A549 (cell line): ENCODE results near the gene EXOC3. TPM values are rescaled to one million over a fixed set of nuclear protein-coding genes. Genes with fewer than 3 reads are reported as not detected.

Experiments
- ATAC-seq, 2 experiments: fragments of 200-7000 bp in 1 of 2; fragments of >200 bp in 1 of 2; cut with Nextera tagmentation in 1 of 2; cut with Tn5 transposase in 1 of 2; 3 replicates each; pipeline versions ENCODE4 v1.8.0 to v1.9.1; 2018 to 2020; ENCODE audit warnings: mild to moderate bottlenecking in 1 of 2, moderate library complexity in 1 of 2
- CTCF ChIA-PET: fragments of 300-600 bp; sonication (Branson Sonifier 250); formaldehyde crosslinking; extraction: SDS; loops from one replicate; lab custom pipeline; 2021; ENCODE audit warnings: antibody characterized with exemption, inconsistent platforms; lab: Yijun Ruan, JAX
- POLR2A ChIA-PET: fragments of 350-600 bp; formaldehyde crosslinking; extraction: SDS; loops from one replicate; lab custom pipeline; 2021; ENCODE audit warnings: antibody characterized with exemption, inconsistent platforms; lab: Yijun Ruan, JAX
- DNase-seq, 2 experiments: peaks; one replicate each; pipeline versions ENCODE4 v3.0.0 to v3.0.0-alpha.2; 2011 to 2016; ENCODE audit warnings: low read depth in 1 of 2, low spot score in 1 of 2
- FAIRE-seq: peaks from 2 replicates; lab custom pipeline; 2011; peaks lifted over from hg19 to GRCh38; lab: Jason Lieb, UNC
- H3K27ac ChIP-seq, 2 experiments: fragments of >200 bp; sonication (Bioruptor Twin); formaldehyde crosslinking; 3 replicates each; pipeline ENCODE4 v1.5.1; 2016 to 2017
- H3K4me1 ChIP-seq: fragments of >200 bp; sonication (Bioruptor Twin); formaldehyde crosslinking; 3 replicates; pipeline ENCODE4 v1.6.1; 2016
- H3K4me2 ChIP-seq: fragments of >200 bp; sonication (Bioruptor Twin); formaldehyde crosslinking; 3 replicates; pipeline ENCODE4 v1.6.1; 2016
- H3K4me3 ChIP-seq: fragments of >200 bp; sonication (Bioruptor Twin); formaldehyde crosslinking; 3 replicates; pipeline ENCODE4 v1.5.1; 2016
- H3K9me3 ChIP-seq: fragments of >200 bp; sonication (Bioruptor Twin); formaldehyde crosslinking; 3 replicates; pipeline ENCODE4 v1.6.1; 2016
- BCL3 ChIP-seq: fragments of >200 bp; sonication (Bioruptor Twin); formaldehyde crosslinking; IDR thresholded peaks from 3 replicates; pipeline ENCODE4 v1.6.1; 2016
- BHLHE40 ChIP-seq: IDR thresholded peaks from 2 replicates; pipeline ENCODE4 v1.6.1; 2012; ENCODE audit warnings: low read depth, low read length, inconsistent platforms
- CBX8 ChIP-seq: fragments of 200-600 bp; sonication (generic); IDR thresholded peaks from 2 replicates; pipeline ENCODE4 v1.6.1; 2016
- CEBPB ChIP-seq, 2 experiments: fragments of >200 bp in 1 of 2; sonication (Bioruptor Twin) in 1 of 2; formaldehyde crosslinking in 1 of 2; IDR thresholded peaks; 2 replicates each; pipeline ENCODE4 v1.6.1; 2012 to 2016
- CHD4 ChIP-seq: fragments of 200-600 bp; sonication (generic); IDR thresholded peaks from 2 replicates; pipeline ENCODE4 v1.6.1; 2016; ENCODE audit warnings: antibody characterized with exemption, mild to moderate bottlenecking, borderline replicate concordance
- CTCF ChIP-seq: fragments of >200 bp; sonication (Bioruptor Twin); formaldehyde crosslinking; IDR thresholded peaks from 3 replicates; pipeline ENCODE4 v1.5.1; 2016
- E2F6 ChIP-seq: IDR thresholded peaks from 2 replicates; pipeline ENCODE4 v1.6.1; 2012; ENCODE audit warnings: low read depth, borderline replicate concordance
- EHF ChIP-seq: fragments of 250-450 bp; sonication (Bioruptor Pico); IDR thresholded peaks from 2 replicates; pipeline ENCODE4 v1.5.0; 2020; ENCODE audit warnings: mild to moderate bottlenecking
- EP300 ChIP-seq, 2 experiments: fragments of >200 bp; sonication (Bioruptor Twin); formaldehyde crosslinking; IDR thresholded peaks; 2 replicates in 1 of 2; 3 replicates in 1 of 2; pipeline ENCODE4 v1.6.1; 2016 to 2017
- FOSL2 ChIP-seq, 2 experiments: fragments of 450-650 bp in 1 of 2; fragments of >200 bp in 1 of 2; sonication (Bioruptor Twin) in 1 of 2; formaldehyde crosslinking; IDR thresholded peaks; 2 replicates each; pipeline versions ENCODE4 v1.5.0 to v1.6.1; 2016 to 2020; ENCODE audit warnings: mild to moderate bottlenecking in 1 of 2, moderate library complexity in 1 of 2
- HOXA7 ChIP-seq: fragments of 250-450 bp; sonication (Bioruptor Pico); IDR thresholded peaks from 2 replicates; pipeline ENCODE4 v1.5.0; 2020; ENCODE audit warnings: mild to moderate bottlenecking, moderate library complexity
- HOXB13 ChIP-seq: fragments of 250-450 bp; sonication (Bioruptor Pico); IDR thresholded peaks from 2 replicates; pipeline ENCODE4 v1.5.0; 2020; ENCODE audit warnings: low read depth, mild to moderate bottlenecking, moderate library complexity
- HOXB5 ChIP-seq: fragments of 250-450 bp; sonication (Bioruptor Pico); IDR thresholded peaks from 2 replicates; pipeline ENCODE4 v1.5.0; 2020; ENCODE audit warnings: mild to moderate bottlenecking, moderate library complexity
- JUN ChIP-seq, 2 experiments: fragments of >200 bp; sonication (Bioruptor Twin); formaldehyde crosslinking; IDR thresholded peaks; 2 replicates in 1 of 2; 3 replicates in 1 of 2; pipeline ENCODE4 v1.6.1; 2016 to 2017
- JUNB ChIP-seq: fragments of >200 bp; sonication (Bioruptor Twin); formaldehyde crosslinking; IDR thresholded peaks from 2 replicates; pipeline ENCODE4 v1.6.1; 2016
- KDM1A ChIP-seq: fragments of 200-600 bp; sonication (generic); IDR thresholded peaks from 2 replicates; pipeline ENCODE4 v1.6.1; 2016; ENCODE audit warnings: low read depth, mild to moderate bottlenecking
- MAZ ChIP-seq: fragments of 150-350 bp; IDR thresholded peaks from 2 replicates; pipeline ENCODE4 v1.6.1; 2014; ENCODE audit warnings: antibody characterized with exemption, low read depth, low read length, borderline replicate concordance
- NFE2L2 ChIP-seq: fragments of 150-350 bp; conservative IDR thresholded peaks from 2 replicates; pipeline ENCODE4 v1.6.1; 2014; ENCODE audit warnings: low read length
- NPAS2 ChIP-seq: fragments of 250-450 bp; sonication (Bioruptor Pico); IDR thresholded peaks from 2 replicates; pipeline ENCODE4 v1.8.0; 2022; ENCODE audit warnings: mild to moderate bottlenecking, moderate library complexity, borderline replicate concordance
- POLR2A ChIP-seq: IDR thresholded peaks from 2 replicates; pipeline ENCODE4 v1.6.1; 2012; ENCODE audit warnings: mild to moderate bottlenecking, low read length
- POLR2AphosphoS2 ChIP-seq: conservative IDR thresholded peaks from 2 replicates; pipeline ENCODE4 v1.6.1; 2012; ENCODE audit warnings: low read length, improper control_type of control experiment, inconsistent platforms
- RAD21 ChIP-seq, 2 experiments: fragments of >200 bp in 1 of 2; sonication (Bioruptor Twin) in 1 of 2; formaldehyde crosslinking in 1 of 2; IDR thresholded peaks in 1 of 2; conservative IDR thresholded peaks in 1 of 2; 2 replicates in 1 of 2; 3 replicates in 1 of 2; pipeline ENCODE4 v1.6.1; 2012 to 2018; ENCODE audit warnings: inconsistent platforms in 1 of 2
- RFX5 ChIP-seq: fragments of 450-650 bp; IDR thresholded peaks from 2 replicates; pipeline ENCODE4 v1.7.1; 2014; ENCODE audit warnings: antibody characterized with exemption, mild to moderate bottlenecking, moderate library complexity
- RNF2 ChIP-seq: fragments of 200-600 bp; sonication (generic); IDR thresholded peaks from 2 replicates; pipeline ENCODE4 v1.6.1; 2016; ENCODE audit warnings: low read depth, mild to moderate bottlenecking, antibody characterized with exemption, moderate library complexity, borderline replicate concordance
- SMC3 ChIP-seq: fragments of >200 bp; sonication (Bioruptor Twin); formaldehyde crosslinking; IDR thresholded peaks from 3 replicates; pipeline ENCODE4 v1.6.1; 2018; ENCODE audit warnings: inconsistent platforms
- SREBF2 ChIP-seq: fragments of 450-650 bp; IDR thresholded peaks from 2 replicates; pipeline ENCODE4 v1.6.1; 2014; ENCODE audit warnings: mild to moderate bottlenecking, moderate library complexity
- TP53 ChIP-seq: fragments of 250-450 bp; sonication (Bioruptor Pico); IDR thresholded peaks from 2 replicates; pipeline ENCODE4 v1.5.0; 2021; ENCODE audit warnings: mild to moderate bottlenecking, moderate library complexity
- USF2 ChIP-seq: fragments of 450-650 bp; IDR thresholded peaks from 2 replicates; pipeline ENCODE4 v1.6.1; 2014; ENCODE audit warnings: antibody characterized with exemption
- ZFP36 ChIP-seq: fragments of 450-650 bp; IDR thresholded peaks from 2 replicates; pipeline ENCODE4 v1.6.1; 2014; ENCODE audit warnings: borderline replicate concordance; ENCODE audit not compliant: partially characterized antibody
- ZNF302 ChIP-seq: fragments of 250-450 bp; sonication (Bioruptor Pico); IDR thresholded peaks from 2 replicates; pipeline ENCODE4 v1.9.0; 2021; ENCODE audit warnings: inconsistent platforms, mild to moderate bottlenecking, moderate library complexity
- ZSCAN20 ChIP-seq: fragments of 250-450 bp; sonication (Bioruptor Pico); IDR thresholded peaks from 2 replicates; pipeline ENCODE4 v1.8.0; 2022; ENCODE audit warnings: mild to moderate bottlenecking, moderate library complexity
- WGBS: methylation state at CpG from one replicate; pipeline ENCODE4 v1.1.6; 2017; ENCODE audit errors: missing lambda C conversion rate; 5-methylcytosine and 5-hydroxymethylcytosine counted together
- polyA plus RNA-seq, 4 experiments: library from polyadenylated mRNA; depleted of rRNA in 3 of 4; stranded (reverse); fragments of >200 nt; fragmentation: RNase III in 1 of 4; extraction: RNeasy Plus Mini Kit Qiagen cat#74134 plus additional on column Dnase treatment in 1 of 4; gene quantifications; 2 replicates in 3 of 4; 3 replicates in 1 of 4; pipeline ENCODE4 v1.2.3, GENCODE V29; 2011 to 2017
- TF ChIP-seq, protein P1 (sequence below): IDR thresholded peaks from 2 replicates; pipeline ENCODE4 v1.6.1; 2012
- TF ChIP-seq, protein P2 (sequence below): fragments of 250-450 bp; sonication (Bioruptor Pico); IDR thresholded peaks from 2 replicates; pipeline ENCODE4 v1.5.0; 2021; ENCODE audit warnings: mild to moderate bottlenecking, moderate library complexity, borderline replicate concordance

EXOC3 gene
- polyA plus RNA-seq, 2 of the 4 experiments (the other 2 are of a cell fraction), result 20.0 to 33.6 TPM

DNA sequence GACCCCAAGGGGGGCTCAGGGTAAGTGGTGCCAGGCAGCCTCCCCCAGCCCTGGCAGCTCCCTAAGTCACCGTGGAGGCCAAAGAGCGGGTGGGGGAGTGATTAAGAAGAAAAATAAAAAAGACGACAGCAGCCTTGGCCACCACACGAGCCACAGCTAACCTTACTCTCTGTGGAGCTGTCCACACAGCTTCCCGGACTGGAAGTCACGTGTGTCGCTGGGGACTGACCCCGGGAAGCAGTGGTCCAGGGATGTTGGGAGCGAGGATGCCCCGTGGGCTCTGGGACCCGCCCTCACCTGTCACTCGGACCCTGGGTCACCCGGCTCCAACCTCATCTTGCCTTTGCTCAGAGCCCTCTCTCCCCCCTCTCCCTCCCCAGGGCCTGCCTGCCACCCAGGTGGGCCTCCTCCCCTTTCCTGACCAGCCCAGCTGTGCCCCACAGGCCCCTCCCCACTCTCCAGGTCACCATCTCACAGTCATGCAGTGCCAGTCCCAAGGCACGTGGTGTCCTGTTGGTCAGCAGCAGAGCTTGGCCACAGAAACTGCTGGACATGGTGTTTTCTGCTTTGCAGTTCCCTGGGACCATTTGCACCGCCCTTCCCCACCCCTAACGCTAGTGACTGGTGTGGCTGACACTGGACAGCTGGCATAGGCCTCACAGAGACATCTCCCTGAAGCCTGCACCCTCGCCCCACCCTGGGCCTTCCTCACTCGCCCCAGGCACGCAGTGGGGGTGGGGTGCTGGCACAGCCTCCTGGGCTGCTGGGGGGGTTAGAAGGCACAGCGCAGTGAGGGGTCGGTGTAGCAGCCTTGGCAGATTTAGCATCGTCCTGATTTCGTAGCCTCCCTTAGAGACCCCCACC is 9.8 kb upstream of the EXOC3 start:
- ATAC-seq (no peak), FAIRE-seq (no peak), DNase-seq (no peak)
- ChIA-PET POLR2A (no interaction called here), CTCF (interaction anchor here (0.5 to 10.7 kb wide), 8 partner anchors 10 to 245 kb away, joined by 3 to 186 read pairs (median 11); partner anchors contain the start of gene AHRR)
- no peak overlapping the region for H3K4me2 ChIP-seq
- no peak overlapping the region for H3K4me3 ChIP-seq
- no peaks in the 10 kb centered on the region for H3K9me3 ChIP-seq
- WGBS, result 79% methylated on average over 23 of the region's 23 CpGs
- H3K4me1 ChIP-seq, result no peaks in the 10 kb centered on the region
- TF ChIP-seq TP53 (CRISPR knock-in tag) (no peak), RAD21 (conservative IDR thresholded peaks at IDR 0.05 in 1 of 2, IDR thresholded peaks at IDR 0.05 in 1 of 2) (no peak), CBX8 (no peak), CHD4 (no peak), BCL3 (no peak), CEBPB (IDR thresholded peaks at IDR 0.05) (no peak), CTCF (no peak), HOXB13 (CRISPR knock-in tag) (no peak), JUN (IDR thresholded peaks at IDR 0.05) (no peak), FOSL2 (IDR thresholded peaks at IDR 0.05) (no peak), FOSL2 (CRISPR knock-in tag; IDR thresholded peaks at IDR 0.05) (no peak), POLR2AphosphoS2 (no peak), E2F6 (no peak), BHLHE40 (no peak), POLR2A (no peak), EHF (CRISPR knock-in tag) (no peak), ZSCAN20 (no peak), ZNF302 (CRISPR knock-in tag) (no peak), RFX5 (no peak)
- TF ChIP-seq, protein P1, sequence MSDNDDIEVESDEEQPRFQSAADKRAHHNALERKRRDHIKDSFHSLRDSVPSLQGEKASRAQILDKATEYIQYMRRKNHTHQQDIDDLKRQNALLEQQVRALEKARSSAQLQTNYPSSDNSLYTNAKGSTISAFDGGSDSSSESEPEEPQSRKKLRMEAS, result no peak
- TF ChIP-seq, protein P2, sequence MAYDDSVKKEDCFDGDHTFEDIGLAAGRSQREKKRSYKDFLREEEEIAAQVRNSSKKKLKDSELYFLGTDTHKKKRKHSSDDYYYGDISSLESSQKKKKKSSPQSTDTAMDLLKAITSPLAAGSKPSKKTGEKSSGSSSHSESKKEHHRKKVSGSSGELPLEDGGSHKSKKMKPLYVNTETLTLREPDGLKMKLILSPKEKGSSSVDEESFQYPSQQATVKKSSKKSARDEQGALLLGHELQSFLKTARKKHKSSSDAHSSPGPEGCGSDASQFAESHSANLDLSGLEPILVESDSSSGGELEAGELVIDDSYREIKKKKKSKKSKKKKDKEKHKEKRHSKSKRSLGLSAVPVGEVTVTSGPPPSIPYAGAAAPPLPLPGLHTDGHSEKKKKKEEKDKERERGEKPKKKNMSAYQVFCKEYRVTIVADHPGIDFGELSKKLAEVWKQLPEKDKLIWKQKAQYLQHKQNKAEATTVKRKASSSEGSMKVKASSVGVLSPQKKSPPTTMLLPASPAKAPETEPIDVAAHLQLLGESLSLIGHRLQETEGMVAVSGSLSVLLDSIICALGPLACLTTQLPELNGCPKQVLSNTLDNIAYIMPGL (CRISPR knock-in tag), result no peak
- TF ChIP-seq, all 56 proteins: peak for 0
- no peak overlapping the region for H3K27ac ChIP-seq

GRCh38 chr5:433836-434235 is 9.1 kb upstream of the EXOC3 start:
- 86% methylated on average over 16 of the region's 16 CpGs for WGBS
- DNase-seq (no peak), ATAC-seq (no peak), FAIRE-seq (no peak)
- POLR2A ChIA-PET, result no interaction called here
- TF ChIP-seq KDM1A (no peak), NFE2L2 (no peak), SREBF2 (no peak), RFX5 (no peak), RNF2 (no peak), SMC3 (no peak), MAZ (no peak), BHLHE40 (no peak), ZFP36 (no peak), HOXA7 (no peak), EP300 (IDR thresholded peaks at IDR 0.05) (no peak), NPAS2 (CRISPR knock-in tag) (no peak), USF2 (no peak), EHF (CRISPR knock-in tag) (no peak), HOXB5 (CRISPR knock-in tag) (no peak), JUNB (no peak)
- Histone ChIP-seq H3K4me1 (no peaks in the 10 kb centered on the region), H3K27ac (no peak overlapping the region), H3K4me3 (no peak overlapping the region), H3K4me2 (no peak overlapping the region), H3K9me3 (no peaks in the 10 kb centered on the region)
- CTCF ChIA-PET, result interaction anchor here (0.5 to 10.7 kb wide), 4 partner anchors 13 to 116 kb away, joined by 3 to 186 read pairs (median 36); partner anchors contain the start of gene AHRR
